Measurements from ENCODE around the gene ATG16L1.

ATG16L1 gene

DNA sequence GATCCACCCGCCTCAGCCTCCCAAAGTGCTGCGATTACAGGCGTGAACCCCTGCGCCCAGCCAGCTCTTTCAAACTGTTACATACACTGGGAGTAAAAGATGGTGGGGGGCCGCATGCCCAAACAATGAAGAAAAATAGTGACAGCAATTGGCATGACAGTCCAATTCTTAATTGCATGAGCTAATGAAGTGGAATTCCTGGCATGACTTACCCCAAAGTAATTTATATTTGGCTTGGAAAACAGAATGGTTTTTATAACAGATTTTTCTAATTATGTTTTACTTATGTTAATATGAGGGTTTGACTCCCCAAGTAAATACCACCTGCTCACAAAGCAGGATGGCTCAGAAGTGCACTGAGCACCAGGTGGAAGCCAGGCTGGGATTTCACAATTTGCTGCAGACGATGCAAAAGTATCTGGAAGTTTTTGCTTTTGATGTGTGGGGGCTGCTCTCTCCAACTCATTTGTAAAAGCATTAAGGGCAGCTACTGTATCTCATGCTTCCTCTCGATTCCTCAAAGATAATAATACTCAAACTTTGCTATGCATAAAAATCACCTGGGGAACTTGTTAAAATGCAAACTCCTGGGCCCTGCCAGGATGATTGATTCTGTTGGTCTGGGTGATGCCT lies 24.0 kb upstream of the ATG16L1 start:
- Histone ChIP-seq H2BK5ac (ENCODE audit: low read length) (no peak overlapping the region), H3K4me1 (ENCODE audit: control insufficient read depth in 2 of 2, insufficient read depth in 1 of 2, low read depth in 1 of 2, low read length in 2 of 2) (no peaks in the 10 kb centered on the region), H3K36me3 (replicated peaks in 1 of 2; ENCODE audit: control insufficient read depth in 2 of 2, insufficient read depth in 2 of 2, low read length in 2 of 2) (no peaks in the 10 kb centered on the region), H2BK120ac (ENCODE audit: low read depth, low read length) (no peak overlapping the region), H3K4ac (ENCODE audit: low read length) (no peak overlapping the region), H3K18ac (ENCODE audit: low read length) (no peak overlapping the region), H3K4me3 (ENCODE audit: low read length in 2 of 2) (no peak overlapping the region), H3K27me3 (ENCODE audit: control insufficient read depth in 3 of 3, insufficient read depth in 3 of 3, low read depth in 1 of 3, low read length in 3 of 3) (no peaks in the 10 kb centered on the region), H3K79me1 (ENCODE audit: low read depth, low read length) (no peaks in the 10 kb centered on the region), H3K4me2 (ENCODE audit: insufficient read depth, low read length, poor library complexity, severe bottlenecking) (no peak overlapping the region), H4K91ac (ENCODE audit: low read depth, low read length, poor library complexity) (no peak overlapping the region), H3K27ac (replicated peaks; ENCODE audit: low read length) (no peak overlapping the region), H2AFZ (ENCODE audit: low read length) (no peak overlapping the region), H3K9me3 (replicated peaks in 1 of 2; ENCODE audit: control insufficient read depth in 2 of 2, insufficient read depth in 1 of 2, low read depth in 1 of 2, low read length in 2 of 2) (no peaks in the 10 kb centered on the region), H3K9ac (ENCODE audit: low read depth, low read length, poor library complexity) (no peak overlapping the region), H2AK5ac (ENCODE audit: low read depth, low read length) (no peak overlapping the region), H4K8ac (ENCODE audit: low read depth, low read length) (no peak overlapping the region), H3K14ac (ENCODE audit: low read length) (no peak overlapping the region), H3K23ac (ENCODE audit: low read depth, low read length, poor library complexity) (no peak overlapping the region), H2BK12ac (ENCODE audit: low read length) (no peak overlapping the region), H2BK15ac (ENCODE audit: low read length) (no peak overlapping the region)
- DNase-seq (ENCODE audit: low spot score) = no peak
- WGBS, 2 donors (ENCODE audit: extremely low coverage in 2 of 2, insufficient read length in 2 of 2, insufficient replicate concordance in 1 of 2) = no CpG with 5 or more reads among the region's 7 CpGs

DNA sequence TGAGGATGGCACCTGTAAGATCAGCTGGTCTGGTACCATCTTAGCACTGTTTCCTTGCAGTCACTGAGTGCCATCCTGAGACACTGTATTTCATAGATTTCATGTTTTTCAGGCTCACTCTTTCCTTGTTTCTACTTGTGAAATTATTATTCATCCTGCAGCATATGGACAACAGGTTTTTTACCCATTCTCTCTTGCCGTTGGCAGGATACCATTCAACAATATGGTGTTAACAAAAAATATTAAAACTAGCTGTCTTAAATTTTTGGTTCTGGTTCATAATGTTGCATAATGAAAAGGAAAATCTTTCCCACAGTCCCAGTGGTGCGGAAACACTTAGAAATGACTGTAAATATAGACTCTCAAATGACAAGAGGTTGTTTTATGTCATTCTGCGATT lies 23.1 kb upstream of the ATG16L1 start:
- WGBS, 2 donors (ENCODE audit: extremely low coverage in 2 of 2, insufficient read length in 2 of 2, insufficient replicate concordance in 1 of 2) = no CpG with 5 or more reads among the region's 3 CpGs
- Histone ChIP-seq H2BK5ac (ENCODE audit: low read length) (no peak overlapping the region), H3K14ac (ENCODE audit: low read length) (no peak overlapping the region), H3K4ac (ENCODE audit: low read length) (no peak overlapping the region), H3K23ac (ENCODE audit: low read depth, low read length, poor library complexity) (no peak overlapping the region), H3K4me2 (ENCODE audit: insufficient read depth, low read length, poor library complexity, severe bottlenecking) (no peak overlapping the region), H4K91ac (ENCODE audit: low read depth, low read length, poor library complexity) (no peak overlapping the region), H2AFZ (ENCODE audit: low read length) (no peak overlapping the region), H2BK12ac (ENCODE audit: low read length) (no peak overlapping the region), H4K8ac (ENCODE audit: low read depth, low read length) (no peak overlapping the region), H2AK5ac (ENCODE audit: low read depth, low read length) (no peak overlapping the region), H3K4me3 (ENCODE audit: low read length in 2 of 2) (no peak overlapping the region), H3K27me3 (ENCODE audit: control insufficient read depth in 3 of 3, insufficient read depth in 3 of 3, low read depth in 1 of 3, low read length in 3 of 3) (no peaks in the 10 kb centered on the region), H3K36me3 (replicated peaks in 1 of 2; ENCODE audit: control insufficient read depth in 2 of 2, insufficient read depth in 2 of 2, low read length in 2 of 2) (no peaks in the 10 kb centered on the region), H3K9me3 (replicated peaks in 1 of 2; ENCODE audit: control insufficient read depth in 2 of 2, insufficient read depth in 1 of 2, low read depth in 1 of 2, low read length in 2 of 2) (no peaks in the 10 kb centered on the region), H3K18ac (ENCODE audit: low read length) (no peak overlapping the region), H2BK120ac (ENCODE audit: low read depth, low read length) (no peak overlapping the region), H3K27ac (replicated peaks; ENCODE audit: low read length) (no peak overlapping the region), H2BK15ac (ENCODE audit: low read length) (no peak overlapping the region), H3K9ac (ENCODE audit: low read depth, low read length, poor library complexity) (no peak overlapping the region), H3K4me1 (ENCODE audit: control insufficient read depth in 2 of 2, insufficient read depth in 1 of 2, low read depth in 1 of 2, low read length in 2 of 2) (no peaks in the 10 kb centered on the region), H3K79me1 (ENCODE audit: low read depth, low read length) (no peaks in the 10 kb centered on the region)
- no peak for DNase-seq (ENCODE audit: low spot score)

DNA sequence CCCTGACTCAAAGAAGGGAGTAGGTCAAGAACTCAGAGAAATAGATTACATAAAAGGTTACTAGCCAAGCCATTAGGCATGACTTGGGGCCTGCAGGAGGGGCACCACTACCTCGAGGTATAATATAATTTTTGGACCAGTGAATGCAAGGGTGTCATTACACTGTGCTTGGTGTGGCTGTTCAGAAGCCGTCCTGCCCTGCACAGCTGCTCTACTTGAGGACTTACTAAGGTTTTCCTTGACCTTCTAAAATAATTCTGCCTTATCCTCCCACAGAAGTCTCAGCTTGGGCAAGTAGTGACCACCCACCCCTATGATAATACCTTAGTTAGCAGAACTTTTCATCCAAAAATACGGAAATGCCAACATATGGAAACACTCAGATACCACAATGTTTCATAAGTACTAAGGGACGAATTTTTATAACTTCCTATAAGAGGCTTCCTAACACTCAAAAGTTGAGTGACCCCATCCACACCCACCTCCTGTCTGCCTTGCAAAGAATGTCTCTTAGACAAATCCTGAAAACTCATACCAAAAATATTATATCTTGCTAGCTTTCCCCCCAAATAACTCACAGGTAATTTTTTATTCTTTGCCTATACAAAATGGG lies 17.7 kb upstream of the ATG16L1 start:
- no peaks in the 10 kb centered on the region for H3K9me3 ChIP-seq (replicated peaks in 1 of 2; ENCODE audit: control insufficient read depth in 2 of 2, insufficient read depth in 1 of 2, low read depth in 1 of 2, low read length in 2 of 2)
- no peak overlapping the region for H3K4me3 ChIP-seq (ENCODE audit: low read length in 2 of 2)
- no peak overlapping the region for H2AFZ ChIP-seq (ENCODE audit: low read length)
- no CpG with 5 or more reads among the region's 4 CpGs for WGBS, 2 donors (ENCODE audit: extremely low coverage in 2 of 2, insufficient read length in 2 of 2, insufficient replicate concordance in 1 of 2)
- H3K27ac ChIP-seq (replicated peaks; ENCODE audit: low read length) = no peak overlapping the region
- H3K4me2 ChIP-seq (ENCODE audit: insufficient read depth, low read length, poor library complexity, severe bottlenecking) = no peak overlapping the region
- H2BK12ac ChIP-seq (ENCODE audit: low read length) = no peak overlapping the region
- H2BK15ac ChIP-seq (ENCODE audit: low read length) = no peak overlapping the region
- H3K23ac ChIP-seq (ENCODE audit: low read depth, low read length, poor library complexity) = no peak overlapping the region
- H3K4me1 ChIP-seq (ENCODE audit: control insufficient read depth in 2 of 2, insufficient read depth in 1 of 2, low read depth in 1 of 2, low read length in 2 of 2) = no peaks in the 10 kb centered on the region
- H3K36me3 ChIP-seq (replicated peaks in 1 of 2; ENCODE audit: control insufficient read depth in 2 of 2, insufficient read depth in 2 of 2, low read length in 2 of 2) = no peaks in the 10 kb centered on the region
- no peak overlapping the region for H3K18ac ChIP-seq (ENCODE audit: low read length)
- H4K8ac ChIP-seq (ENCODE audit: low read depth, low read length) = no peak overlapping the region
- H3K9ac ChIP-seq (ENCODE audit: low read depth, low read length, poor library complexity) = no peak overlapping the region
- H3K79me1 ChIP-seq (ENCODE audit: low read depth, low read length) = no peaks in the 10 kb centered on the region
- H3K4ac ChIP-seq (ENCODE audit: low read length) = no peak overlapping the region
- H2AK5ac ChIP-seq (ENCODE audit: low read depth, low read length) = no peak overlapping the region
- no peak for DNase-seq (ENCODE audit: low spot score)
- no peak overlapping the region for H2BK5ac ChIP-seq (ENCODE audit: low read length)
- no peaks in the 10 kb centered on the region for H3K27me3 ChIP-seq (ENCODE audit: control insufficient read depth in 3 of 3, insufficient read depth in 3 of 3, low read depth in 1 of 3, low read length in 3 of 3)
- H4K91ac ChIP-seq (ENCODE audit: low read depth, low read length, poor library complexity) = no peak overlapping the region
- H2BK120ac ChIP-seq (ENCODE audit: low read depth, low read length) = no peak overlapping the region
- H3K14ac ChIP-seq (ENCODE audit: low read length) = no peak overlapping the region

DNA sequence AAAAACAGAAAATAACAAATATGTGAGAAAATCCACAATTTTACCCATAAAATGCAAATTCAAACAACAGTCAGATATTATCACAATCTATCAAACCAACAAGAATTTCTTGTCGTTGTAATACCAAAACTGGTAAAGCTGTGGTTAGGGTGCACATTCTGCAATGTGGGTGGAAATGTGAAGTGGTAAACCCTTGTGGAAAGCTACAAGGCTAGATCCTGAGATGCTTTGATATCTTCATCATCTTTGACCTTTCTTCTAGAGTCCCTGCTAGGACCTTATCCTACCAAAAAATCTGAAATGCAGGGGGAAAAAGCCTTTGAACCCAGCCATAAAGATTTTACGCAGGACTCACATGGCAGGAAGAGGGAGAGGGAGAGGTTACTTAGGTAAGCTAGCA lies 17.2 kb upstream of the ATG16L1 start:
- no peak overlapping the region for H3K9ac ChIP-seq (ENCODE audit: low read depth, low read length, poor library complexity)

More for the DNA sequence above, 17.2 kb upstream of the ATG16L1 start:
- H4K91ac ChIP-seq (ENCODE audit: low read depth, low read length, poor library complexity) = no peak overlapping the region
- no peak overlapping the region for H3K23ac ChIP-seq (ENCODE audit: low read depth, low read length, poor library complexity)
- WGBS, 2 donors (ENCODE audit: extremely low coverage in 2 of 2, insufficient read length in 2 of 2, insufficient replicate concordance in 1 of 2) = no CpG with 5 or more reads among the region's 2 CpGs
- no peak for DNase-seq (ENCODE audit: low spot score)
- H3K36me3 ChIP-seq (replicated peaks in 1 of 2; ENCODE audit: control insufficient read depth in 2 of 2, insufficient read depth in 2 of 2, low read length in 2 of 2) = no peaks in the 10 kb centered on the region
- H2BK12ac ChIP-seq (ENCODE audit: low read length) = no peak overlapping the region
- H3K4me2 ChIP-seq (ENCODE audit: insufficient read depth, low read length, poor library complexity, severe bottlenecking) = no peak overlapping the region
- H3K4me1 ChIP-seq (ENCODE audit: control insufficient read depth in 2 of 2, insufficient read depth in 1 of 2, low read depth in 1 of 2, low read length in 2 of 2) = no peaks in the 10 kb centered on the region
- no peak overlapping the region for H3K18ac ChIP-seq (ENCODE audit: low read length)
- H3K14ac ChIP-seq (ENCODE audit: low read length) = no peak overlapping the region
- H3K4me3 ChIP-seq (ENCODE audit: low read length in 2 of 2) = no peak overlapping the region
- no peaks in the 10 kb centered on the region for H3K9me3 ChIP-seq (replicated peaks in 1 of 2; ENCODE audit: control insufficient read depth in 2 of 2, insufficient read depth in 1 of 2, low read depth in 1 of 2, low read length in 2 of 2)
- no peaks in the 10 kb centered on the region for H3K79me1 ChIP-seq (ENCODE audit: low read depth, low read length)
- no peak overlapping the region for H3K4ac ChIP-seq (ENCODE audit: low read length)
- no peak overlapping the region for H3K27ac ChIP-seq (replicated peaks; ENCODE audit: low read length)
- H2AK5ac ChIP-seq (ENCODE audit: low read depth, low read length) = no peak overlapping the region
- no peak overlapping the region for H2BK5ac ChIP-seq (ENCODE audit: low read length)
- H4K8ac ChIP-seq (ENCODE audit: low read depth, low read length) = no peak overlapping the region
- H2AFZ ChIP-seq (ENCODE audit: low read length) = no peak overlapping the region
- no peak overlapping the region for H2BK120ac ChIP-seq (ENCODE audit: low read depth, low read length)
- no peaks in the 10 kb centered on the region for H3K27me3 ChIP-seq (ENCODE audit: control insufficient read depth in 3 of 3, insufficient read depth in 3 of 3, low read depth in 1 of 3, low read length in 3 of 3)
- no peak overlapping the region for H2BK15ac ChIP-seq (ENCODE audit: low read length)
